ENCODE measurements around the gene TNS1.

The TNS1 gene

GRCh38 chr2:217909156-217909820 is 93.5 kb downstream of the TNS1 start:
- no peak for DNase-seq

GRCh38 chr2:217908544-217908943 is 94.3 kb downstream of the TNS1 start:
- DNase-seq = no peak

- DNase-seq = no peak
Observed at GRCh38 chr2:217907266-217907665, 95.5 kb downstream of the TNS1 start.

- no peak for DNase-seq
Observed at GRCh38 chr2:217906798-217907197, 96.0 kb downstream of the TNS1 start.

GRCh38 chr2:217905896-217906295 is 96.9 kb downstream of the TNS1 start:
- no peak for DNase-seq

- DNase-seq = no peak
Observed at GRCh38 chr2:217905395-217905794, 97.4 kb downstream of the TNS1 start.

- DNase-seq = no peak
Observed at GRCh38 chr2:217904614-217904965, 98.2 kb downstream of the TNS1 start.

- no peak for DNase-seq
Observed at GRCh38 chr2:217903859-217904613, 98.8 kb downstream of the TNS1 start.

- DNase-seq = no peak
Observed at GRCh38 chr2:217903142-217903858, 99.5 kb downstream of the TNS1 start.

GRCh38 chr2:217902379-217903141 is 100.2 kb downstream of the TNS1 start:
- DNase-seq = no peak

GRCh38 chr2:217901835-217902378 is 100.9 kb downstream of the TNS1 start:
- no peak for DNase-seq

GRCh38 chr2:217901400-217901799 is 101.4 kb downstream of the TNS1 start:
- no peak for DNase-seq

GRCh38 chr2:217900780-217901360 is 101.9 kb downstream of the TNS1 start:
- no peak for DNase-seq

- no peak for DNase-seq
Observed at GRCh38 chr2:217900010-217900779, 102.6 kb downstream of the TNS1 start.

- DNase-seq = no peak
Observed at GRCh38 chr2:217899231-217900009, 103.4 kb downstream of the TNS1 start.

GRCh38 chr2:217897816-217898806 is 104.7 kb downstream of the TNS1 start:
- DNase-seq = no peak

- no peak for DNase-seq
Observed at GRCh38 chr2:217897091-217897715, 105.6 kb downstream of the TNS1 start.

- DNase-seq = no peak
Observed at GRCh38 chr2:217895070-217895635, 107.6 kb downstream of the TNS1 start.

GRCh38 chr2:217893440-217893839 is 109.4 kb downstream of the TNS1 start:
- no peak for DNase-seq
